ENCODE data around the gene MYH7.

MYH7 gene

GRCh38 chr14:23435543-23436326 lies at the start of gene MYH7:
TSS of gene MYH7 (minus strand) at chr14:23435660. CDS start at chr14:23433732, 1,928 bp downstream.
- no peaks in the 10 kb centered on the region for H3K9me3 ChIP-seq
- H3K27me3 ChIP-seq = peaks cover 5% of the 10 kb centered on the region
- no peak within 1 kb of the TSS for H3K27ac ChIP-seq
- no peaks in the 10 kb centered on the region for H3K36me3 ChIP-seq
- no peaks in the 10 kb centered on the region for H3K4me1 ChIP-seq (ENCODE audit: control insufficient read depth in 1 of 2, insufficient read depth in 1 of 2, low read depth in 1 of 2, low read length in 1 of 2)
- TF ChIP-seq, protein P1, sequence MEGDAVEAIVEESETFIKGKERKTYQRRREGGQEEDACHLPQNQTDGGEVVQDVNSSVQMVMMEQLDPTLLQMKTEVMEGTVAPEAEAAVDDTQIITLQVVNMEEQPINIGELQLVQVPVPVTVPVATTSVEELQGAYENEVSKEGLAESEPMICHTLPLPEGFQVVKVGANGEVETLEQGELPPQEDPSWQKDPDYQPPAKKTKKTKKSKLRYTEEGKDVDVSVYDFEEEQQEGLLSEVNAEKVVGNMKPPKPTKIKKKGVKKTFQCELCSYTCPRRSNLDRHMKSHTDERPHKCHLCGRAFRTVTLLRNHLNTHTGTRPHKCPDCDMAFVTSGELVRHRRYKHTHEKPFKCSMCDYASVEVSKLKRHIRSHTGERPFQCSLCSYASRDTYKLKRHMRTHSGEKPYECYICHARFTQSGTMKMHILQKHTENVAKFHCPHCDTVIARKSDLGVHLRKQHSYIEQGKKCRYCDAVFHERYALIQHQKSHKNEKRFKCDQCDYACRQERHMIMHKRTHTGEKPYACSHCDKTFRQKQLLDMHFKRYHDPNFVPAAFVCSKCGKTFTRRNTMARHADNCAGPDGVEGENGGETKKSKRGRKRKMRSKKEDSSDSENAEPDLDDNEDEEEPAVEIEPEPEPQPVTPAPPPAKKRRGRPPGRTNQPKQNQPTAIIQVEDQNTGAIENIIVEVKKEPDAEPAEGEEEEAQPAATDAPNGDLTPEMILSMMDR (IDR thresholded peaks at IDR 0.05) = no peak
- H3K4me3 ChIP-seq (ENCODE audit: low read depth in 1 of 2, low read length in 1 of 2) = no peak within 1 kb of the TSS

DNA sequence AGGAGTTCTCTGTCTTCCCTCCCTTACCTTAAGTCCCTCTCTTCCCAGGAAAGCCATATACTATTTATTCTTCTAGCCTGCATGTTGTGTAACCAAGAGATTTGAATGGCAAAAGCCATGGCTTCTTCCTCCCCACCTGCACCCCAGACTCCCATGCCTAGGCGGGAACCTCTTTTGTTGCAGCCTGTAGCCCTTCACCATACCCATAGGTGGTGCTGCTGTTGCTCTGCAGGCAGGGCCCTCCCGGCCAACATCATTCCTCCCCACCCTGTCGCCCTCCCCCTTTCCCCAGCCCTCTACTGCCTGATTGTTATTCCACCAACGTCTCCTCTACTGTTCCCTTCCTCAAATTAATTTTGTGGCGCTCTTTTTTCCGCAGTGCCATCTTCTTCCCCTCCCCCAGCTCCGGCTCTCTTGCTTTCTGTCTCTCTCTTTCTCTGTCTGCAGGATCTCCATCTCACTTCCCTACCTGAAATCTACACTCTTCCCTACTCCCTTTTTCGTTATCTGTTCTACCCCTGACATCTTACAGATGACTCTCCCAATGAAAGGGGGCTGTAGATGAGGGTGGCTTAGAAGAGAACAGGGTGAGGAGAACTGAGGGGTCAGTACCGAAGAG lies 47.9 kb upstream of the MYH7 start:
- no peaks in the 10 kb centered on the region for H3K9me3 ChIP-seq
- H3K4me3 ChIP-seq (ENCODE audit: low read depth in 1 of 2, low read length in 1 of 2) = no peak overlapping the region
- no peaks in the 10 kb centered on the region for H3K4me1 ChIP-seq (ENCODE audit: control insufficient read depth in 1 of 2, insufficient read depth in 1 of 2, low read depth in 1 of 2, low read length in 1 of 2)
- TF ChIP-seq, protein P1 (IDR thresholded peaks at IDR 0.05) = no peak
- H3K27ac ChIP-seq = no peak overlapping the region
- no peaks in the 10 kb centered on the region for H3K27me3 ChIP-seq
- H3K36me3 ChIP-seq = peaks cover 4% of the 10 kb centered on the region

- H3K27ac ChIP-seq = no peak overlapping the region
- no peaks in the 10 kb centered on the region for H3K27me3 ChIP-seq
- H3K9me3 ChIP-seq = no peaks in the 10 kb centered on the region
- TF ChIP-seq, protein P1 (IDR thresholded peaks at IDR 0.05) = no peak
- no peaks in the 10 kb centered on the region for H3K4me1 ChIP-seq (ENCODE audit: control insufficient read depth in 1 of 2, insufficient read depth in 1 of 2, low read depth in 1 of 2, low read length in 1 of 2)
- peaks cover 7% of the 10 kb centered on the region for H3K36me3 ChIP-seq
- H3K4me3 ChIP-seq (ENCODE audit: low read depth in 1 of 2, low read length in 1 of 2) = no peak overlapping the region
Measured at GRCh38 chr14:23482823-23483148, 47.3 kb upstream of the MYH7 start.

DNA sequence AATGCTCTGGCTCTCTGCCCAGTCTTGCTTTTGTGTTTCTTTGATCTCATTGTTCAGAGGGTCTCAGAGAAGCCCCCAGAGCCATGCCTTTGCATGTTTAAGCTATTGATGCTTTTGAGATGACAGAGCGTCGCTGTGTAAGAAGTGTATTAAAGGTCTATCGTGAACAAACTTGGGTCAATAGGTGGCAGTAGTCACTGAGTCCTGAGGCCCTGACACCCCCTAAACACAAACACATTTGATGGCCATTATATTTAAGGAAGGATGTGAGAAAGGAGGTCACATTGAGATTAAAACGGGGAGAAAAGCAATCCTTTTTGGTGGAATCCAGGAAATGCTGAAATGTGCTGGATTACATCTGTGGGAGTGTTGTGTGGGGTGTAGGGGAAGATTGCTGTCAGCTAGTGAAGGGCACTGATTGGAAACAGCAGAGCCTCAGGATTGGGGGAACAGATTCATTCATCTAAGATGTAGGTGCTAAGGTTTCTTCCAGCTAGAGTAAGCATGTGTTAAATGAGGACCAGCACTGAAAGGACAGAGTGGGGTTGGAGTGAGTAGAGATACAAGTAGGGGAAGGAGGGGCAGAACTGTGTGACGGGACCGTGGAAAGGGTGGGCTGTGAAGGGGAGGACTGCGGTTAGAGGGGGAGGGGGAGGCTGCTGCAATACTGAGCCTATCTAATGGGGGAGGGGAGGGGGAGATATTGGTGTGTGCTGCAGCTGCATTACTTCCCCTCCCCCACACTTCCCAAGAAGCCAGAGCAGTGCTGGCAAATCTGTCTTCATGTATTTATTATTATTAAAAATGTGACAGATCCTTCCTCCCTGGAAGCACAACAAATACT lies 46.7 kb upstream of the MYH7 start:
- TF ChIP-seq, protein P1 (IDR thresholded peaks at IDR 0.05) = no peak
- H3K4me3 ChIP-seq (ENCODE audit: low read depth in 1 of 2, low read length in 1 of 2) = no peak overlapping the region
- H3K36me3 ChIP-seq = peaks cover 13% of the 10 kb centered on the region
- H3K4me1 ChIP-seq (ENCODE audit: control insufficient read depth in 1 of 2, insufficient read depth in 1 of 2, low read depth in 1 of 2, low read length in 1 of 2) = no peaks in the 10 kb centered on the region
- no peaks in the 10 kb centered on the region for H3K9me3 ChIP-seq
- no peak overlapping the region for H3K27ac ChIP-seq
- no peaks in the 10 kb centered on the region for H3K27me3 ChIP-seq

DNA sequence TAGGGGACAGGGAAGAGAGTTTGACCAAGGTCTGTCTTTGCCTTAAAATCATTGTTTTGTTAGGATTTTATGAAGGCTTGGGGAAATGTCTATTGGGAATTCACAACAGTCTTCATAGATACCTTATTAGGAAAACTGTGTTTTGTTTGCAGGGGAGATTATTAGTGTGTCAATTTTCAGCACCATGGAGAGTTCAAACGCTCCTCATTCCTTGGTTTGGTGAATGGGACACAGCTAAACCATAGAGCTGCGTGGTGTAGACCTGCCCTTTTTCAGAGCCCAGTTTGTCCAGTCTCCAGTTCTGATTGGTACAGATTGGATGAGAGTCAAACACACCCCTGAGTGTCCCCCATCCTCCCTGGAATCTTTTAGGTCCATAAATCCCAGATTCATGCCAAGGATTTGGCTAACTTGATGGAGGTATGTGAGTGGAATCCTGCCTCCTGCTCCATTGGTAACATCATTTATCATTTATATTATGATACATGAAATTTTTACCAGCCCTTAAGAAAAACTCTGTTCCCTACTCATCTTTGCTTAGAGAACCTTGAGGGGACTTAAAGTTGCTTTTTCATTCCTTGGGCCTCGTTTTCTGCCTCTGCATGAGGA lies 46.0 kb upstream of the MYH7 start:
- Histone ChIP-seq H3K9me3 (no peaks in the 10 kb centered on the region), H3K27ac (no peak overlapping the region), H3K27me3 (no peaks in the 10 kb centered on the region), H3K4me1 (ENCODE audit: control insufficient read depth in 1 of 2, insufficient read depth in 1 of 2, low read depth in 1 of 2, low read length in 1 of 2) (no peaks in the 10 kb centered on the region), H3K36me3 (peaks cover 20% of the 10 kb centered on the region), H3K4me3 (ENCODE audit: low read depth in 1 of 2, low read length in 1 of 2) (no peak overlapping the region)
- TF ChIP-seq, protein P1 (IDR thresholded peaks at IDR 0.05) = no peak

All from neutrophil (primary cell).